MM.1S (cell line): Measurements from ENCODE around the gene KDM4F.

Experiments
- DNase-seq: peaks from one replicate; pipeline ENCODE4 v3.0.0-alpha.2; 2015
- H2AFZ ChIP-seq: fragments of 300-600 bp; sonication (generic); 2 replicates; pipeline ENCODE4 v1.6.0; 2016; ENCODE audit warnings: antibody characterized with exemption, low read length
- H3F3A ChIP-seq: fragments of 300-600 bp; sonication (generic); 2 replicates; pipeline ENCODE4 v1.6.1; 2016; ENCODE audit warnings: mild to moderate bottlenecking, antibody characterized with exemption, low read length, moderate library complexity, mixed read lengths; ENCODE audit not compliant: insufficient read depth
- H3K27ac ChIP-seq: fragments of 300-600 bp; sonication (generic); 2 replicates; pipeline ENCODE4 v1.5.1; 2016; ENCODE audit warnings: mild to moderate bottlenecking, low read length
- H3K27me3 ChIP-seq: fragments of 300-600 bp; sonication (generic); replicated peaks from 2 replicates; pipeline ENCODE4 v1.6.0; 2016; ENCODE audit warnings: low read length; ENCODE audit not compliant: insufficient read depth
- H3K36me3 ChIP-seq: fragments of 300-600 bp; sonication (generic); replicated peaks from 2 replicates; pipeline ENCODE4 v1.6.1; 2016; ENCODE audit warnings: mild to moderate bottlenecking, low read length, mixed read lengths; ENCODE audit not compliant: insufficient read depth
- H3K4me1 ChIP-seq: fragments of 300-600 bp; sonication (generic); 2 replicates; pipeline ENCODE4 v1.6.1; 2016; ENCODE audit warnings: low read length, mixed read lengths
- H3K4me2 ChIP-seq: fragments of 300-600 bp; sonication (generic); 2 replicates; pipeline ENCODE4 v1.6.0; 2016; ENCODE audit warnings: low read depth, low read length
- H3K4me3 ChIP-seq: fragments of 300-600 bp; sonication (generic); 2 replicates; pipeline ENCODE4 v1.5.1; 2016; ENCODE audit warnings: low read length, mixed read lengths
- H3K79me2 ChIP-seq: fragments of 300-600 bp; sonication (generic); 2 replicates; pipeline ENCODE4 v1.6.1; 2016; ENCODE audit warnings: mixed run types, low read length, mixed read lengths
- H3K9ac ChIP-seq: fragments of 300-600 bp; sonication (generic); 2 replicates; pipeline ENCODE4 v1.6.1; 2016; ENCODE audit warnings: low read length, mixed read lengths
- H3K9me2 ChIP-seq: fragments of 300-600 bp; sonication (generic); replicated peaks from 2 replicates; pipeline ENCODE4 v1.6.1; 2016; ENCODE audit warnings: mild to moderate bottlenecking, low read length, mixed read lengths; ENCODE audit not compliant: insufficient read depth
- H3K9me3 ChIP-seq: fragments of 300-600 bp; sonication (generic); replicated peaks from 2 replicates; pipeline ENCODE4 v1.6.1; 2016; ENCODE audit warnings: mild to moderate bottlenecking, low read length, mixed read lengths; ENCODE audit not compliant: insufficient read depth
- H4K20me1 ChIP-seq: fragments of 300-600 bp; sonication (generic); 2 replicates; pipeline ENCODE4 v1.6.1; 2016; ENCODE audit warnings: mild to moderate bottlenecking, low read length, moderate library complexity, mixed read lengths; ENCODE audit not compliant: insufficient read depth
- EZH2 ChIP-seq: fragments of 300-600 bp; sonication (generic); optimal IDR thresholded peaks from 2 replicates; pipeline ENCODE3; 2017; ENCODE audit warnings: low read depth, mild to moderate bottlenecking, antibody characterized with exemption, low read length, mixed read lengths
- EZH2phosphoT487 ChIP-seq: fragments of 300-600 bp; sonication (generic); IDR thresholded peaks from 2 replicates; pipeline ENCODE4 v1.6.1; 2018; ENCODE audit warnings: antibody characterized with exemption, low read length
- TF ChIP-seq, protein P1 (sequence below): fragments of 300-600 bp; sonication (generic); IDR thresholded peaks from 2 replicates; pipeline ENCODE4 v1.5.1; 2016; ENCODE audit warnings: antibody characterized with exemption, low read length, mixed read lengths

KDM4F gene

DNA sequence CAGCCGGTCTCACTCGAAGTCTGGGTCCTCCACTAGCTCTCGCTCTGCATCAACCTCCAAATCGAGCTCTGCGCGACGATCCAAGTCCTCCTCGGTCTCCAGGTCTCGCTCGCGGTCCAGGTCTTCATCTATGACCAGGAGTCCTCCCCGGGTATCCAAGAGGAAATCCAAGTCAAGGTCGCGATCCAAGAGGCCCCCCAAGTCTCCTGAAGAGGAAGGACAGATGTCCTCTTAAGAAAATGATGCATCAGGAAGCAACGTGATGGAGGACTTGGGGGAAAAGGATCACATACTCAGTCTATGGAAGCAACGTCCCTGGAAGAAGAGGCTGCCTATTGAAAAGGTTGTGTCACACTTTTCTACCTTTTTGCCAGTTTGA is 18.6 kb downstream of the KDM4F start:
- TF ChIP-seq, protein P1, sequence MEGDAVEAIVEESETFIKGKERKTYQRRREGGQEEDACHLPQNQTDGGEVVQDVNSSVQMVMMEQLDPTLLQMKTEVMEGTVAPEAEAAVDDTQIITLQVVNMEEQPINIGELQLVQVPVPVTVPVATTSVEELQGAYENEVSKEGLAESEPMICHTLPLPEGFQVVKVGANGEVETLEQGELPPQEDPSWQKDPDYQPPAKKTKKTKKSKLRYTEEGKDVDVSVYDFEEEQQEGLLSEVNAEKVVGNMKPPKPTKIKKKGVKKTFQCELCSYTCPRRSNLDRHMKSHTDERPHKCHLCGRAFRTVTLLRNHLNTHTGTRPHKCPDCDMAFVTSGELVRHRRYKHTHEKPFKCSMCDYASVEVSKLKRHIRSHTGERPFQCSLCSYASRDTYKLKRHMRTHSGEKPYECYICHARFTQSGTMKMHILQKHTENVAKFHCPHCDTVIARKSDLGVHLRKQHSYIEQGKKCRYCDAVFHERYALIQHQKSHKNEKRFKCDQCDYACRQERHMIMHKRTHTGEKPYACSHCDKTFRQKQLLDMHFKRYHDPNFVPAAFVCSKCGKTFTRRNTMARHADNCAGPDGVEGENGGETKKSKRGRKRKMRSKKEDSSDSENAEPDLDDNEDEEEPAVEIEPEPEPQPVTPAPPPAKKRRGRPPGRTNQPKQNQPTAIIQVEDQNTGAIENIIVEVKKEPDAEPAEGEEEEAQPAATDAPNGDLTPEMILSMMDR = no peak
- no peak for TF ChIP-seq EZH2phosphoT487
- no peak for TF ChIP-seq EZH2
- peak overlapping the region; percentile 98 for H3K9ac ChIP-seq
- H3K27ac ChIP-seq = peak overlapping the region; percentile 89
- H3K79me2 ChIP-seq = peaks cover 40% of the 10 kb centered on the region
- H3K36me3 ChIP-seq = no peaks in the 10 kb centered on the region; the same call in 1 of the 2 replicates
- no peak for DNase-seq
- H3K9me2 ChIP-seq = no peaks in the 10 kb centered on the region
- peak overlapping the region; percentile 86 for H3K4me2 ChIP-seq
- H3K27me3 ChIP-seq = no peaks in the 10 kb centered on the region
- no peaks in the 10 kb centered on the region for H3K4me1 ChIP-seq
- peak overlapping the region; percentile 85 for H2AFZ ChIP-seq
- no peaks in the 10 kb centered on the region for H4K20me1 ChIP-seq
- peak overlapping the region; percentile 100 for H3K4me3 ChIP-seq
- peaks cover 28% of the 10 kb centered on the region for H3F3A ChIP-seq
- no peaks in the 10 kb centered on the region for H3K9me3 ChIP-seq

DNA sequence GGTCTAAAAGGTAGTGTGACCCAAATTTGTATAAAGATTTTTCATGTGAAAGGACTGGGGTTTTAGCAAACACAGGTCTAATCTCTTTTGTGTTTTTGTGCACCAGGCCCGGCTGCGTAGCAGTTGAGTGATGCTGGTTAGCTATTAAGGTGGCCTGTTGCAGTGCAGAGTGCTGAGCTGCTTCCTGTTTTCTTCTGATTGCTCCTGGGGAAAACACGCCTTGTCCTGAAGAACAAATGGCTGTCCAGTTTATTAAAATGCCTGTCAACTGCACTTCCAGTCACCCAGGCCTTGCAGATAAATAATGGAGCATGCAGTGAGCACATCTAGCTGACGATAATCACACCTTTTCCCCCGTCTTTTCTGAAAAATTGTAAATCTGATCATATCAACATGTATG is 19.3 kb downstream of the KDM4F start:
- H3K79me2 ChIP-seq = peaks cover 40% of the 10 kb centered on the region
- H3K27ac ChIP-seq = peak overlapping the region; percentile 89; the same call in 1 of the 2 replicates
- no peaks in the 10 kb centered on the region for H3K4me1 ChIP-seq
- H3K9me2 ChIP-seq = no peaks in the 10 kb centered on the region
- H3K4me2 ChIP-seq = peak overlapping the region; percentile 86
- peak overlapping the region; percentile 100 for H3K4me3 ChIP-seq
- H3K9ac ChIP-seq = peak overlapping the region; percentile 98
- DNase-seq = peak; percentile 96
- no peak overlapping the region for H2AFZ ChIP-seq
- H3K9me3 ChIP-seq = no peaks in the 10 kb centered on the region
- no peaks in the 10 kb centered on the region for H3K27me3 ChIP-seq
- TF ChIP-seq EZH2 = no peak
- TF ChIP-seq, protein P1 = no peak
- no peak for TF ChIP-seq EZH2phosphoT487
- H4K20me1 ChIP-seq = no peaks in the 10 kb centered on the region
- no peaks in the 10 kb centered on the region; the same call in 1 of the 2 replicates for H3K36me3 ChIP-seq
- peaks cover 28% of the 10 kb centered on the region for H3F3A ChIP-seq

DNA sequence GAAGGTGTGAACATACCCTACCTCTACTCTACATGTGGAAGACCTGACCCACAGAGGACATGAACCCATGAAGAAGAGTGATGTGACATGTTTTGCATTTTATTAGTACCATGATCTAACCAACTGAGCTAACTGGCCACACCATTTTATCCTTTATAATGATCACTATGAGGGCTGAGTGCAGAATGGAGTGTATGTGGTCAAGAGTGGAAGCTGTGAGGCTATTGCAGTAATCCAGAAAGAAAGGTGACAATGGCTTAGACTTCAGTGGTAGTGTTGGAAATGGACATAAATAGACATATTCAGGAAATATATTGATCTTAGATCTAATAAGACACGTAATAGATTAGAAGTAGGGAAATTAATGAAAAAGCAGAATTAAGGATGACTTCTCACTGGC is 21.2 kb downstream of the KDM4F start:
- H4K20me1 ChIP-seq = no peaks in the 10 kb centered on the region
- H3K9ac ChIP-seq = no peak overlapping the region
- H2AFZ ChIP-seq = no peak overlapping the region
- H3K79me2 ChIP-seq = peaks cover 40% of the 10 kb centered on the region
- H3K27ac ChIP-seq = no peak overlapping the region
- no peaks in the 10 kb centered on the region for H3K27me3 ChIP-seq
- H3K4me3 ChIP-seq = no peak overlapping the region
- peaks cover 28% of the 10 kb centered on the region for H3F3A ChIP-seq
- no peaks in the 10 kb centered on the region; the same call in 1 of the 2 replicates for H3K36me3 ChIP-seq
- H3K4me1 ChIP-seq = no peaks in the 10 kb centered on the region
- H3K4me2 ChIP-seq = no peak overlapping the region
- H3K9me2 ChIP-seq = no peaks in the 10 kb centered on the region
- TF ChIP-seq EZH2 (no peak), EZH2phosphoT487 (no peak)
- TF ChIP-seq, protein P1 = no peak
- no peaks in the 10 kb centered on the region for H3K9me3 ChIP-seq
- no peak for DNase-seq
